HL-60/S4 treated with retinoic acid at 250 ng/mL for 4 days and 3 days (cell line): Measurements from ENCODE around the gene FAM78A.
"Not testable (repeated sequence)": the region's sequence is repeated elsewhere in the genome, so short reads cannot be mapped to it uniquely, and the experiment has no call there.

Experiments
- in situ Hi-C: fragments of 300-500 bp; cut with MboI; formaldehyde crosslinking; loops from 2 replicates; pipeline ENCODE4 v1.7.0; 2022; ENCODE audit warnings: low sequenced_read_pairs

FAM78A gene

DNA sequence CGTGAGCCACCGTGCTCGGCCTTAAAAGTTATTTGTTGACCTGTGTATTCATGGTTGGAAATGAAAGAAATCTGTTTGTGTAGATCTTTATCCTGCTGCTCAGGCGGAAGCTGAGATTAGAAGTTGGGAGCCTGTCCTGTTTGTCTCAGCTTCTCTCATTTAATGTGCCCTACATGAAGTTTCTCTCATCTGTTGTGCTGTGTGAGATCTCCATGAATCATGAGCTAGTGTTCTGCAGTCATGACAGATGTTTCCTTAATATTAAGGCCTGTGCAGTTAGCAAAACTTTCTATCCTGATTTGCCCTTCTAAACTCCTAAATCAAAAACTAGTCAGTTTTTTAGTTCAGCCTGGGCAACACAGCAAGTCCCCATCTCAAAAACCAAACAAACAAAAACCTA, 59.5 kb downstream of the FAM78A start:
- in situ Hi-C loops = no loop called here

DNA sequence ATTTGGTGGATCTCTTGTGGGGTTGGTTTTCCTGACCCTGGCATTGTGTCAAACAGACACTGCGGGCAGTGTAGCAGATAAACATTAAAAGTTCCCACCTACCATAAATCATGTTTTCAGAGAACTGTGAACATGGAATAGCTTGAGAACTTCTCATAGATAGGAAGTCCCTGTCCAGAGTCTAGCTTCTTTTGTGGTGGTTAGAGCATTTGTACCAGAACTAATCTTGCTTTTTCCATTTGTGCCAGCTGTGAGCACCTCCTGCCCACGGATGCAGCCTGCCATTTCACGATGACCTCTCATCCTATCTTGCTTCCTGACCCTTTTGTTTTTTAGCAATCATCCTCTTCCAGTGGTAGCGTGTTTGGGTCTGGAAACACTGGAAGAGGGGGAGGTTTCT, 61.4 kb downstream of the FAM78A start:
- in situ Hi-C loops = no loop called here

DNA sequence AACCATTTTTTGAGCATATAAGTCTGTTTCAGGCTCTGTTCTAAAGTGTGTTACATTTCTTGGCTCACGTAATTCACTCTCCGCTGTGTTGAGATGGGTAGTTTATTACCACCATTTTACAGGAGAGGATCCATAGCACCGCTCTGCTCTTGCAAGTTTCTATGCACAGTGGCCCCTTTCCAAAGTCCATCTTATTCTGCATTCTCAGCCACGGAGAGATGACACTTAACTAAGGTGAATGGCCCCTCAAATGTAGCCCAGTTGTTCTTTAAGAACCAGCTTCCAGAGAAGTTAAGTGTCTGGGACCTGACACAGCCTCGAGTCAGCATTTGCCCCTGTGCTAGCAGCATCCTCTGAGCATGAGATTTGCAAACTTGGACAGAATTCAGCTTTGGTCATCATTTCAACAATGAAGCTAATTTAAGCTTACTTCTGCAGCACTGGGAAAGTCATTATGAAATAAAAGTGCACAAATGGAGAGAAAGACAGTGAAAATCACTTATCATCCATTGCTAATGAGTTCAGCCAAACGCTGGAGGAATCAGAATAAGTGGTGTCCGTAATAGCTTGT, 61.9 kb downstream of the FAM78A start:
- in situ Hi-C loops = no loop called here

DNA sequence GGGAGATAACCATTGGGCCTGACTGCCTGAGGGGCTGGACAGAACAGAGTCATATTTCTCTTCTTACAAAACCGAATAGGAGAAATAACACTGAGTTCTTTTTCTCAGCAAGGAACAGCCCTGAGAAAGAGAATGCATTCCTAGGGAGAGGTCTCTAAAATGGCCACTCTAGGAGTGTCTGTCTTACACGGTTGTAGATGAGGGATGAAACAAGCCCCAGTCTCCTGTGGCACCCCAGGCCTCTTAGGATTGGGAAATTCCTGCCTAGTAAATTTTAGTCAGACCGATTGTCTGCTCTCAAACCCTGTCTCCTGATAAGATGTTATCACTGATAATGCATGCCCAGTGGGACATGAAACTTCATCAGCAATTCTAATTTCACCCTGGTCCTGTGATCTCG, 64.4 kb downstream of the FAM78A start:
- in situ Hi-C loops = not testable (repeated sequence)
